NCI-H1417 treated with DMSO at 0.1 percent for 48 hours (cell line): Measurements from ENCODE around the gene LAIR2.
"Not testable (repeated sequence)": the region's sequence is repeated elsewhere in the genome, so short reads cannot be mapped to it uniquely, and the experiment has no call there.

Experiments
- DNase-seq: peaks from one replicate; lab custom pipeline; 2025; lab: John Stamatoyannopoulos, UW

The LAIR2 gene

DNA sequence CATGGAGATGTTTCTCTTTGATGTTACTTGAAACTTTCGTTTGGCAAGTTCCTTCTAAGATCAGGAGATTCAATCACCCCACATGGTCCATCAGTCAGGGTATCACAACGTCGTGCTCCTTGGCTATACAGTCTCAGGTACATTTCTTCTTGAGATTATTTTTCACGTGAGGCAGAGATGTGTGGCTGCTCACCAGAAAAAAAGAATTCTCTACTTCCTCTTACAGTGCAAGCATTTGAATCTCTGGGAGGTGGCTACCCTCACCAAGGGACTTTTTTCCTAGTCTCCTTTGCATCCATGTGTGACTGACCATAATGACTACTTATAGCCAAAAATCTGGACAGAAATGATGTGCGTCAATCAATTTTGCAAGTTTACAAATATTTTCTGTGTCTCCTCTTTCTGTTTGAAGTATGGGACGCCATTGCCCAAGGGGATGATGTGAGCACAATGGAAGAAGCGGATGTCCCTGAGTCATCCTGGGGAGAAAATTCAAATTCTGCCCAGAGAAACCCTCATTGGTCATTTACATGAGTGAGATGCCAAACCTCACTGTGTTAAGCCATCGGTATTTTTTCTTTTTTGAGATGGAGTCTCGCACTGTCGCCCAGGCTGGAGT lies 8.6 kb upstream of the LAIR2 start:
- no peak for DNase-seq

DNA sequence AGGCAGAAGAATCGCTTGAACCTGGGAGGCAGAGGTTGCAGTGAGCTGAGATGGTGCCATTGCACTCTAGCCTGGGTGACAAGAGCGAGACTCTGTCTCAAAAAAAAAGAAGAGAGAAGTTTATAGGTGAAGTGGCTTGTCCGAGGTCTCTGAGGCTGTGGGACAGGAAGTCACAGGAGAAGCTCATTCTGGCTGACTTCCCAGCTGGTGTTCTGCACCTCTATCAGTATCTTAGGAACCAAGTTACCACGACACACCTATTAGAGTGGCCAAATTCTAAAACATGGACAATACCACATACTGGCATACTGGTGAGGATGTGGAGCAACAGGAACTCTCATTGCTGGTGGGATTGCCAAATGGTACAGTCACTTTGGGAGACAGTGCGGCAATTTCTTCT lies 7.3 kb upstream of the LAIR2 start:
- not testable (repeated sequence) for DNase-seq

DNA sequence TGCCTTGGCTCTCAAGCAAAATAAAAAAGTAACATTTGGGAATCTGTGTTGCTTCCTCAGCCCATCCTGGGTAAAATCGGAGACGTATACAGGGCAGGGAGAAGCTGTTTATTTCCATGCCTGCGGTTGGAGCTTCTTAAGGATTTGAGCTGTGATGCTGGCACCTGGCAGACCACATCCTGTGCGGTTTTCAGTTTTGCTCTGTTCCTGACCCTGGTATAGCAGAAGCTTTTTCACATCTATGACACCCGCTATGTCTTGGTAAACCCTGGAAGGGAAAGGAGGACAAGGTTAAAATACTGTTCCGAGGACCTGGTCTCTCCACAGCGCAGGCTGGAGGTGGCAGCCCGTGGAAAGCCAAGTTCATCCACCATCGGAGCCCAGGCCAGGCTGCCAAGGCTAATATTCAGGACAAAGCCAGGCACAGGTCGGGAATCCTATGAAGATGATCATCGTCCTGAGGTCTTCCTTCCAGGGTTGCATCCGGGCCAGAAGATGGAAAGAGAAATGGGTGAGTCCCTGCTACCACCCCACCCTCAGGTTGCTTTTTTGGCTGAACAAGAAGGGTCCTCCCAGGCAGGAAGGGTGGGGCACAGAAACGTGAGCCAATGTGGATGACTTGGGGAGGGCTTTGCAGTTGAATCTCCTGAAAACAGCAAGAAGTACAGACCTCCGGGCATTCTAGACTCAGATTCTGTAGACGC lies 4.7 kb upstream of the LAIR2 start:
- DNase-seq: not testable (repeated sequence)

DNA sequence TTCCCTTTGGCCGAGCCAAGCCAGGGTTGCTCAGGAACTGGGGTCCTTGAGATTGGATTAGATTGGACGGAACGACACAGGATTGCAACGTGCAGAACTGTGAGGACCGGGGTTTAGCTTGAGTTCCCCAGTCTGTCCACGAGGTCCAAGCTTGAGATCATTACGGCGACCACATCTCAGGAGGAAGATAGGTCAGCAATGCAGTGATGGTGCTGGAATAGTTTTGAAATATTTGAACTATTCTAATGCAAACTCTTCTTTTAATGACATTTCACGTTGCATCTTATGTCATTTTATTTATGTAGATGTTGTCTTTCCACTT lies 4.2 kb upstream of the LAIR2 start:
- not testable (repeated sequence) for DNase-seq

DNA sequence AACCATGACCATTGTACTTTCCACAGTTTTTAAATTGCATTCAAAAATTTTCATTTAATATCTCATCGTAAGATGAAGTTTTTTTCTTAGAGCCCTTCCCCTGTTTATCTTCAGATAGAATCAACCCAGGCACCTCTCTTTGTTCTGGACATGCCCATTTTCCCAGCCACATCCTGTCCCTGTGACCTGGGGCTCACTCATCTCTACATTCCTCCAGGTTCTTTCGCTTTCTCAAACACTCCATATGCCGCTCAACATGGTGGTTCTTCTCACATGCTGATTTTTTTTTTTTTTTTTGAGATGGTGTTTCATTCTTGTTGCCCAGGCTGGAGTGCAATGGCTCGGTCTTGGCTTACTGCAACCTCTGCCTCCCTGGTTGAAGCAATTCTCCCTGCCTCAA lies 2.9 kb downstream of the LAIR2 start:
- not testable (repeated sequence) for DNase-seq

DNA sequence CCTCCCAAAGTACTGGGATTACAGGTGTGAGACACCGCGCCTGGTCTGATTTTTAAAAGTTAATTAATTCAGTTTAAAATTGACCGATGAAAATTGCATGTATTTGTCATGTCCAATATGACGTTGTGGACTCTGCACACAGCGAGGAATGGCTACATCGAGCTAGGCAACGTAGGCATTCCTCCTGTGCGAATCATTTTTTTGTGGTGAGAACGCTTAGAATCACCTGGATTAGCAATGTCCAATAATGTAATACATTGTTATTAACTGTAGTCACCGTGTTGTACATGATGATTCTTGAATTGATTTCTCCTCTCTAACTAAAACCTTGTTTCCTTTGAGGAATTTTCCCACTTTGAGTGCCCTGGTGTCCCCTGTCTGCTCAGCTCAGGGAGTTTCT lies 3.4 kb downstream of the LAIR2 start:
- no peak for DNase-seq

DNA sequence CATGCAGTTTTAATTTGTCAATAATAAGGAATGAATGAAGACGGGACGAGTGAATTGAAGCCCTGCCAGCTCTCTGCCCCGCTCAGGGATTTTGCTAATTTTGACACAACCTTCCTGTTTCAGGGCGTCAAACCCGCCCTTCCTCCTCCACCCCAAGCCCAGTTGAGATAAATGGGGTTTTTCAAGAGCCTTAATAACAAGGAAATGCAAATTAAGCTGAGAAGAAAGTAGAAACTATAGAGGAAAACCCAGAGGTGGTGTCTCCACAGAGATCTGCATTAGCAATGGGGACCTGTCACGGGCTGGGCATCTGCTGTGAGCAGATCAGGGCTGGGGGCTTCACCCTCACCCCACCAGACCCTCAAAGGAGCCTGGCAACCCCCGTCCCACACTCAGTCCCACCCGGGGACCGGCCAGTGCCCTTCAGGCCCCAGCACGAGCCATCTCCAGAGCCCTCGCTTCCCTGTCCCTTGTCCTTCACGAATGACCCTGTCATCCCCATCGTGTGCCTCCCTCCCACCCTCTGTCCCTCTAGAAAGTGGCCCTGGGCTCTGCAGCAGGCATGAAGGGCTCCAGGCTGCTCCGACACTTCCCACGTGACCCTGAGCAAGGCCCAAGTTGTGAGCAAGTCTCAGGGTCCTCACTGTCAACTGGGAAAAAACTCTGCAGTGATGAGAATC lies 4.5 kb downstream of the LAIR2 start:
- DNase-seq: not testable (repeated sequence)

DNA sequence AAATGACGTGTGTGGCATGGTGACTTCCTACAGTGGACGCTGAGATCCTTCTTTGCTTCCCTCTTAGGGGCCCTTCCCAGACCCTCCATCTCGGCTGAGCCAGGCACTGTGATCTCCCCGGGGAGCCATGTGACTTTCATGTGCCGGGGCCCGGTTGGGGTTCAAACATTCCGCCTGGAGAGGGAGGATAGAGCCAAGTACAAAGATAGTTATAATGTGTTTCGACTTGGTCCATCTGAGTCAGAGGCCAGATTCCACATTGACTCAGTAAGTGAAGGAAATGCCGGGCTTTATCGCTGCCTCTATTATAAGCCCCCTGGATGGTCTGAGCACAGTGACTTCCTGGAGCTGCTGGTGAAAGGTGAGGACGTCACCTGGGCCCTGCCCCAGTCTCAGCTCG lies 5.2 kb downstream of the LAIR2 start:
- no peak for DNase-seq

DNA sequence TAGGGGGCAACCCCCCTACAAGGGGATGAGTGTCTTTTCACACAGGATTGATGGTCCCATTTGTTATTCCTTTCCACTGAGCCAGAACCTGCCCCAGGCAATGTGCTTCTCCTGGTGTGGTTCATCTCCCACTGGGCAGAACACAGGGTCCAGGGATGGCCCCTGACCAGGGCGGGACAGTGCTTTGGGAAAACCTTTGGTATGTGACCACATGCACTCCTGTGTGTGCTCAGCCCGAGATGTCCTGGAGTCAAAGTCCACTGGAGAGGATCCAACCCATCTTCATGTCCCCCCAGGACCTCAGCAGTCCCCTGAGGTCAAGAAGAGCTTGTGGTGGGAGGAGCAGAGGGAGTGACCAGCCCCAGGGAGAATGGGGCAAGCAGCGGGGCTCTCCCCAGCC lies 5.9 kb downstream of the LAIR2 start:
- DNase-seq: not testable (repeated sequence)

DNA sequence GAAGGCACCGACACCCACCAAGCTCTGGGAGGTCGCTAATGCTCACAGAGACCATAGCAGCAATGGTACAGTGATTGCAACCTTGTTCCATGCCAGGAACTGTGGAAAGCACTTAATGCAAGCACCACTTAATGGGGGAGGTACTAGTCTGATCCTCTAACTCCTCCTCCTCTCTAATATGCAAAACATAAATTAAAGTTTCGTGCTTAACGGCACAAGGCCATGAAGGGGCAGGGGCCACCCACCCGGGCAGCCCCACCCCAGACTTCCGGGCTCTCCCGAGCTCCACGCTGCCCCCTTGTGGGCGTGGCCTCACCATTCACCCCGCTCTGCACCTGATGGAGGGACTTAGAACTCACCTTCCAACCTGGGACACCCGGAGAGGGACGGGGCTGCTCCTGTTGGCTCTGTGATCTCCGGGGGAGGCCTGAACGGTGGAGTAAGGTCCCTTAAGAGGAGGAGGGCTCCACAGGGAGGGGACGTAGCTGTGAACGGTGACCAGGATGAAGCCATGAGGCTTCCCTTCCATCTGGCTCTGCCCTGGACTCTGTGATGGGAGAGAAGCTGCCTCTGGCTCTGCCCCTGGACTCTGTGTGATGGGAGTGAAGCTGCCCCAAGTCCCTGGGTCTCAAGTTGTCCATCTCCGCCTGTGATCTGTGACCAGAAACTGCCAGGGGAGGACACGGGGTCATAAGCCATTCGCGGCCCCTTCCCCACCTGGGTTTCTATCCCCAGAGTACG lies 6.7 kb downstream of the LAIR2 start:
- DNase-seq: not testable (repeated sequence)

DNA sequence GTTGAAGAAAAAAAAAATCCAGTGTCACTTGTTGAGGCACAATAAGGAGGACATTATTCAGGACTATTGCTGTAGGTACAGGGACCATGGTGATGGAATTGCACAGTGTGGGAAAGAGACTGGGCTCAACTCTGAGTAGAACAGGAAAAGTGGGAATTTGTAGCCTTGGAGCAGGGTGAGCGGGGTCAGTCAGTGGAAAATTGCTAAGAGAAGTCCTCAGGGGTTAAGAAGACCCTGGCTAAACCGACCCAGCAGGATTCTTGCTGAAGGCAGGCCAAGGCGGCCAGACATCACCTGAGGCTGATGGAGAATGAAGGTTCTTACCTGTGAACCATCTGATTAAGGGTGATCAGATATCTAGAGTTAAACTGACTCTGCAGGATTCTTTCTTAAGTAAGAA lies 12.5 kb downstream of the LAIR2 start:
- DNase-seq: no peak

DNA sequence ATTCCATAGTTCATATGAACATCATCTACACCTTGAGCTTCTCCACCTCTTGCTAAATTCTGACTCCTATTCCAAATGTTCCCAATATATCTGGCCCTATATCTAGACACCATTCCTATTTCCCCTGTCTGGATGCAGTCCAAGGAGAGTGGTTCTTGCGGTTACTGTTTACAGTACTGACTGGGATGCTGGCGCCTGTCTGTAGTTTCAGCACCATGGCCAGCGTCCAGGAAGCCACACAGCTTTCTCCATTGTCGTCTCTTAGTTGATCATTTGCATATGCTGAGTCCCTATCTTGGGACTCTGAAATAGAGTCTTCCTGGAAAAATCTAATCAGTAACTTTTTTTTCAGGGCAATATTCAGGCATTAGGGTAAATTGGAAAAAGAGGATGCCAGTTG lies 14.9 kb downstream of the LAIR2 start:
- DNase-seq: no peak

DNA sequence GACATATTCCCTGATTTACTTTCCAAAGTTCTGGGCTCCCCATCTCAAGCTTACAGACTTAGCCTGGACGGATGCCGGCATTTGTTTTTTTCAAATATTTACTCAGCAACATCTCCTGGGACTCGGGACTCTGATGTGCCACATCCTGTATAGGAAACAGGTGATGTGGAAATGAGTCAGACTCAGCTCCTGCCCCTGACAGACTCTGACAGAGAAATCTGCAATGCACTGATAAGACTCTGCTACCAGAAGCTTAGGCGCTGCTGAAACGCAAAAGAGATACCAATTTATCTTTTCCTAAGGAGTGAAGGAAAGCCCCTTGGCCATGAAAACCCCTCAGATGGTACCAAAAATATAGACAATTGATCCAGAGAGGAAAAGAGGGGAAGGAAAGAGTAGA lies 16.2 kb downstream of the LAIR2 start:
- no peak for DNase-seq

DNA sequence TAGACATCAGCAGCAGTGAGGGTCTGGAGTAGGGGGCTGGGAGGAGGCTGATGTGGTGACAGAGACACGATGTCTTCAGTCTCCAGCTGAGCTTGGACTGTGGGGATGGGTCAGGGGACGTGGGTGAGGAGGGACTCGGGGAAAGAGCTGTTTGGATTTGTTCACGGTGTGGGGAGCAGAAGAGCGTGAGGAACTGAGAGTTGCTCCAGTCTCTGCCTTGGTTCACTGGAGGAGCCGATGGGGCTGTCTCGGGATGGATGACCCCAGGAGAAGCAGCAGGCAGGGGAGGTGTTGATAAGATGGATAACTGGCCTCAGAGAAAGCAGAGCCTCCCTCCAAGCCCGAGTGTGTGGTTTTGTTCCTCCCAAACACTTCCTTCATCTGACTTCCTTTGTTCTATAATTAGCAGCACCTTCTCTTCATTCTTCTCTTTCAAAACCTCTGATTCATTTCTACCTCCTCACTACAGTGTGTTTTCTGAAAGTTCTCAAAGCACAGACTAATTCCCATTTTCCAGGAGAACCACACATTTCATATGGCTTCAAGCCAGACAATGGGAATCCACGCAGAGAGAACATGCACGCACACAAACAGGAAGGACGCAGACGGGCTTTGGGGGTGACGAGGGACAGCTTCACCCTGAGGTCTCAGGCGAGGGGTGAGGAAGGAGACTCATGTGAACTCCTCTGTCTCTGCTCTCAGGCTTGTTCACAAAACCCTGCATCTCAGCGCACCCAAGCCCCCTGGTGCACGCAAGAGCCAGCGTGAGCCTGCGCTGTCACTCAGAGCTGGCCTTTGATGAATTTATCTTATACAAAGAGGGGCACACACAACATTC lies 18.6 kb downstream of the LAIR2 start:
- no peak for DNase-seq

DNA sequence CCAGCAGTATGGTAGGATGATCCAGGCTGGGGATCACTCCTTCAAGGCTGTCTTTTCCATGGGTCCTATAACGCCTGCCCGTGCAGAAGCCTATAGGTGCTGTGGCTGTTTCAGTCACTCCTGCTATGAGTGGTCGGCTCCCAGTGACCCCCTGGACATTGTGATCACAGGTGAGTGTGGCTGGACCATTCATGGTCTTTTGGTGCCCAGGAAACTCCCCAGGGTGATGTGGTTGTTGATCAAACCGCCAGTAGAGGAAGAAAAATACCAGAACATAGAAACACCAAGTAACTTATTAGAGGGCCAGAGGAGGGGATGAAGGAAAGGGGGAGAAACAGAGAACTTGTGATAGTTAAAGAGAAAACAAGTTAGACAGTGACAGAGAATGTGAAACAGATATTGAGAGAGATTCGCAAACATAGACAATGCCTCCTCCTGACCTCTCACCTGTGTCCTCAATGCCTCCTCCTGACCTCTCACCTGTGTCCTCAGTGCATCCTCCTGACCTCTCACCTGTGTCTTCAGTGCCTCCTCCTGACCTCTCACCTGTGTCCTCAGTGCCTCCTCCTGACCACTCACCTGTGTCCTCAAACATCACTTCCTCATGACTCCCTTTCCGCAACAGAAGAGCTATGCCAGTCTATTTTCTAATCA lies 19.4 kb downstream of the LAIR2 start:
- no peak for DNase-seq

DNA sequence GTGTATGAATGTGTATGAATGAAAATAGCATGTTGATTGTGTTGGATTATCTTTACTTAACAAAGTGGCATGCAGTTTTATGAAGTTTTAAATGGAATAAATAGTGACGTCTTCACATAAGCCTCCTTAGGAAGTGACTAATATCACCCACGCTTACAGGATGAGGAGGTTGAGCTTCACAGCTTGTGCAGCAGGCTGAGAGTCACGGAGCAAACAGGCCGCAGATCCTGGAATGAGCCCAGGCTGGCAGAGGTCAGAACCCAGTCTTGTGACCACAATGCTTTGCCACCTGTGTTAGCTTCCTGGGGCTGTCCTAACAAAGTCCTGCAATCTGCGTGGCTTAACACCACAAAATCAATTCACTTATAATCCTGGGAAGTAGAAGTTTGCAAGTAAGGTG lies 20.8 kb downstream of the LAIR2 start:
- DNase-seq: no peak

DNA sequence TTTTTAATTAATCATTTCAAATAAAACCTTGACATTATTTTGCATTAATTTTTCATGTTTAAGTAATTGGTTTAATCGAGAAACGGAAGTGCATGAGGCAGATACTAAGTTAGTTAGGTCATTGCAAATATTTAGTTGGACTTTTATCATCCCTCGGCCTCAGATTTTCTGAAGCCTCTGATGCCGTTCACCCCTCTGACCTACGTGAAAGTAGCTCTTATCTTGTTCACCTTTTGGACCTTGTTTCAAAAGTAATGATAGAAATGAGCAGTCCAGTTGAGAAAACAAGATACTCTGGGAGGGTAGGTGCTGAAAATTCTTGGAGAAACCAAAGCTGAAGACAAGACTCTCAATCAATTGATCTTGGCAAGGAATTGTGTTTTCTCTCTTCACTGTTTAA lies 23.0 kb downstream of the LAIR2 start:
- DNase-seq: no peak

DNA sequence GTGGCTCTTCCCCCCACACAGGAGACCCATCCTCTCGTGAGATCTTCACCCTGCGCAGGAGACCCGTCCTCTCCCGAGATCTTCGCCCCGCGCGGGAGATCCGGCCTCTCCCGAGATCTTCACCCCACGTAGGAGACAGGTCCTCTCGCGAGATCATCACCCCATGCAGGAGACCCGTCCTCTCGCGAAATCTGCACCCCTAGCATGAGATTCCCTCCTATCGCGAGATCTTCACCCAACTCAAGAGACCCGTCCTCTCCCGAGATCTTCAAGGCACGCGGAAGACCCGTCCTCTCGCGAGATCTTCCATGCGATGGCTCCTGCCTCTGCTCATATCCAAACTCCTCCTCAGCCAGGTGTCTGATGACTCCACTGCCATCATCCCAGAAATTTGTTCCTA lies 24.3 kb downstream of the LAIR2 start:
- no peak for DNase-seq

DNA sequence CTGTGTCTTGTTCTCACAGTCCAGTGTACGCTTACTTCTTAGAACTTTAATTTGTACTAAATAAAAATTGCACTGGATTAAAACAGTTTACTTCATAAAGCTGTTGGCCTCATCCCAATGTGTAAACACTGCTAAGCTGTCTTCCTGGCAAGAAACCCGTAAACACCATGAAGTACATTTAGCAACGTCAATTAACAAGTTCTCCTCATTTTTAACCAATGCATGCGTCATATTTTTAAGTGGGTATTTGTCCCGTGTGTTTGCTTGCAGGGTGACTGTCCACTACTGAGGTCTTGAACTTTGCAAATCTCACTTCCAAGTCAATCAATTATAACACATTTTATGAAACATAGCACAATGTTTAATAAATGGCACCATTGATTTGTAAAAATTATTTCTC lies 28.2 kb downstream of the LAIR2 start:
- DNase-seq: no peak

DNA sequence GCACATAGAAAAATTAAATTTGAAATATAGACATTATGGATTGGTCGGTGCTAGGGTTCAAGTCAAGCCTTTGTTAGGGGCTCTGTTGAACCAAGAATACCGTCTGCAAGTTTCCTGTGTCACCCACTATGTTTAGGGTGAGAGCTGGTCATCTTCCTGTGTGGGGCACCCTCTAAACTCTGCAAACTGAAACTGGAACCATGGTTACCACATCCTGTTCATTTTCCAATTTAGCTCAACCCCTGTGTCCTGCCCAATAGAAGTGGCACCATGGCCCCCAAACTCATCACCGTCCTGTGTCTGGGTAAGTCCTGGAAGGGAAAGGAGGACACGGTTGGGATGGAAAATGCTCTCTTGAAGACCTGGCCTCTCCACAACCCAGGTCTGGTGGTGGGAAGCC lies 29.9 kb downstream of the LAIR2 start:
- DNase-seq: no peak

DNA sequence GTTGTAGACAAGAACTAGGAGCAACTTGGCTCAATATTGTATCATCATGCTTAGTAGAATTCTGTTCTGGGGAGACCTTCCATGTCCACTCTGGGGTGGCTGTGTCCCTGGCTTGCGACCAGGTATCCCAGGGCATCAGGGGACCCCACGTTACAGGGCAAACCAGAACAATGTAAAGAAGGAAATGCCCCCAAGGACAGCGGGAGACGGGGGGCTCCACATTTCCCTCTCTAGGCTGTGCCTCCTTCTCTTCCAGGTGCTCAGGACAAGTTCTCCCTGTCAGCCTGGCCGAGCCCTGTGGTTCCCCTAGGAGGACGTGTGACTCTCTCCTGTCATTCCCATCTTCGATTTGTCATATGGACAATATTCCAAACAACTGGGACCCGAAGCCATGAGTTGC lies 30.8 kb downstream of the LAIR2 start:
- DNase-seq: no peak

DNA sequence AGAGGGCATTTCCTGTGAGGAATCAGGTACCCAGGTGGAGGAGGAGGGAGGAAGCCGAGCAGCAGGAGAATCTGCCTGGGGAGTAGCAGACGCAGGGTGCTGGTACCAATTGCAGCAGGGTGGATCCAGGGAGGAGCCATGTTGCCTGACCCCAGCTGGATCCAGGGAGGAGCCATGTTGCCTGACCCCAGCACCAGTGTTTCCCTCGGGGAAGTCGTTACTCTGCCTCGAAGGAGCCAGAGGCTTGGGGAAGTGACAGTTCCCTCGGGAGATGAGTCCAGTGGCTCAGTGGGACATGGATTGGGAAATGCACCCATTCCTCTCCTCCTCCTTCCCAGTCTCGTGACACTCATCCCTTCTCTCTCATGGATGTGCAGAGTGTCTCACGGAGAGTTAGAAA lies 31.5 kb downstream of the LAIR2 start:
- no peak for DNase-seq
